HepG2 (cell line): ENCODE data around the gene ALDOA. TPM values are rescaled to one million over a fixed set of nuclear protein-coding genes. Genes with fewer than 3 reads are reported as not detected.

Source experiments
- AKAP8 ChIP-seq: sonication (generic); formaldehyde crosslinking; IDR thresholded peaks from 2 replicates; pipeline ENCODE4 v1.5.1; 2020; ENCODE audit warnings: mild to moderate bottlenecking, missing genetic modification reagents
- ELF4 ChIP-seq: sonication (generic); formaldehyde crosslinking; IDR thresholded peaks from 2 replicates; pipeline ENCODE4 v1.5.0; 2020; ENCODE audit warnings: missing genetic modification reagents, mild to moderate bottlenecking, moderate library complexity, borderline replicate concordance
- HIVEP1 ChIP-seq: sonication (generic); formaldehyde crosslinking; IDR thresholded peaks from 2 replicates; pipeline ENCODE4 v1.4.0; 2020; ENCODE audit warnings: mild to moderate bottlenecking, missing genetic modification reagents
- KDM4B ChIP-seq: sonication (generic); formaldehyde crosslinking; IDR thresholded peaks from 2 replicates; pipeline ENCODE4 v1.4.0; 2020; ENCODE audit warnings: missing genetic modification reagents
- KMT2A ChIP-seq: sonication (generic); formaldehyde crosslinking; IDR thresholded peaks from 2 replicates; pipeline ENCODE4 v1.4.0; 2020; ENCODE audit warnings: missing genetic modification reagents
- MEIS2 ChIP-seq: sonication (generic); formaldehyde crosslinking; IDR thresholded peaks from 2 replicates; pipeline ENCODE4 v1.9.0; 2021; ENCODE audit warnings: mild to moderate bottlenecking, missing genetic modification reagents
- MLLT10 ChIP-seq: sonication (generic); formaldehyde crosslinking; IDR thresholded peaks from 2 replicates; pipeline ENCODE4 v1.4.0; 2020; ENCODE audit warnings: missing genetic modification reagents
- MXD4 ChIP-seq: IDR thresholded peaks from 2 replicates; pipeline ENCODE4 v1.6.1; 2016; ENCODE audit warnings: mild to moderate bottlenecking, missing biosample characterization, missing genetic modification reagents
- MZF1 ChIP-seq: sonication (generic); formaldehyde crosslinking; IDR thresholded peaks from 2 replicates; pipeline ENCODE4 v1.8.1; 2023; ENCODE audit warnings: mild to moderate bottlenecking, missing genetic modification reagents, borderline replicate concordance
- NCOR1 ChIP-seq: fragments of 200-600 bp; sonication (generic); IDR thresholded peaks from 2 replicates; pipeline ENCODE4 v1.7.0; 2017; ENCODE audit warnings: antibody characterized with exemption, low read length, borderline replicate concordance
- NONO ChIP-seq, 2 experiments: fragments of 450-650 bp in 1 of 2; sonication (generic) in 1 of 2; formaldehyde crosslinking in 1 of 2; IDR thresholded peaks in 1 of 2; conservative IDR thresholded peaks in 1 of 2; 2 replicates each; pipeline versions ENCODE4 v1.6.1 to v1.8.0; 2017 to 2022; ENCODE audit warnings: mild to moderate bottlenecking in 1 of 2, missing genetic modification reagents in 1 of 2, moderate library complexity in 1 of 2
- NPAS2 ChIP-seq: sonication (generic); formaldehyde crosslinking; IDR thresholded peaks from 2 replicates; pipeline ENCODE4 v1.8.0; 2022; ENCODE audit warnings: mild to moderate bottlenecking, missing genetic modification reagents, borderline replicate concordance
- PAX8 ChIP-seq: sonication (generic); formaldehyde crosslinking; IDR thresholded peaks from 2 replicates; pipeline ENCODE4 v1.8.0; 2022; ENCODE audit warnings: mild to moderate bottlenecking, missing genetic modification reagents, borderline replicate concordance
- ZBTB1 ChIP-seq: sonication (generic); formaldehyde crosslinking; IDR thresholded peaks from 2 replicates; pipeline ENCODE4 v1.4.0; 2020; ENCODE audit warnings: missing genetic modification reagents, borderline replicate concordance
- ZFP82 ChIP-seq: sonication (generic); formaldehyde crosslinking; IDR thresholded peaks from 2 replicates; pipeline ENCODE4 v1.5.1; 2020; ENCODE audit warnings: mild to moderate bottlenecking, missing genetic modification reagents, borderline replicate concordance
- ZNF24 ChIP-seq: fragments of 450-650 bp; IDR thresholded peaks from 2 replicates; pipeline ENCODE4 v1.6.1; 2017; ENCODE audit warnings: antibody characterized with exemption, mild to moderate bottlenecking
- ZNF30 ChIP-seq: sonication (generic); formaldehyde crosslinking; IDR thresholded peaks from 2 replicates; pipeline ENCODE4 v1.5.0; 2020; ENCODE audit warnings: mild to moderate bottlenecking, missing genetic modification reagents
- ZNF337 ChIP-seq: sonication (generic); formaldehyde crosslinking; IDR thresholded peaks from 2 replicates; pipeline ENCODE4 v1.5.1; 2020; ENCODE audit warnings: missing genetic modification reagents, low read depth, mild to moderate bottlenecking, borderline replicate concordance
- ZNF34 ChIP-seq: sonication (generic); formaldehyde crosslinking; IDR thresholded peaks from 2 replicates; pipeline ENCODE4 v1.4.0; 2020; ENCODE audit warnings: mild to moderate bottlenecking, missing genetic modification reagents, borderline replicate concordance
- ZNF609 ChIP-seq: sonication (generic); formaldehyde crosslinking; IDR thresholded peaks from 2 replicates; pipeline ENCODE4 v1.4.0; 2020; ENCODE audit warnings: mild to moderate bottlenecking, missing genetic modification reagents, borderline replicate concordance
- ZNF616 ChIP-seq: sonication (generic); formaldehyde crosslinking; IDR thresholded peaks from 2 replicates; pipeline ENCODE4 v1.5.0; 2020; ENCODE audit warnings: low read depth, mild to moderate bottlenecking, missing genetic modification reagents
- ZNF788 ChIP-seq: sonication (generic); formaldehyde crosslinking; IDR thresholded peaks from 2 replicates; pipeline ENCODE4 v1.5.0; 2020; ENCODE audit warnings: mild to moderate bottlenecking, missing genetic modification reagents, borderline replicate concordance
- ZNF891 ChIP-seq: sonication (generic); formaldehyde crosslinking; IDR thresholded peaks from 2 replicates; pipeline ENCODE4 v1.5.0; 2020; ENCODE audit warnings: mild to moderate bottlenecking, missing genetic modification reagents
- polyA plus RNA-seq, 8 experiments: library from polyadenylated mRNA; depleted of rRNA in 3 of 8; stranded (reverse) in 7 of 8; unstranded in 1 of 8; fragments of >200 nt; fragmentation: Illumina TruSeq in 4 of 8; extraction: Trizol in 4 of 8; gene quantifications; 2 replicates each; pipeline versions ENCODE4 v1.2.1 to v1.2.3, GENCODE V29; 2011 to 2016; ENCODE audit warnings: low read depth in 4 of 8, missing spikeins in 1 of 8, mixed read lengths in 1 of 8; ENCODE audit not compliant: insufficient read depth in 1 of 8
- total RNA-seq, 5 experiments: library from RNA; depleted of rRNA; stranded (reverse); fragments of >200 nt; fragmentation: Illumina TruSeq; extraction: Trizol; gene quantifications; 2 replicates each; pipeline ENCODE4 v1.2.3, GENCODE V29; 2016; ENCODE audit warnings: low read depth in 1 of 5
- TF ChIP-seq, protein P1 (sequence below): sonication (generic); formaldehyde crosslinking; IDR thresholded peaks from 2 replicates; pipeline ENCODE4 v1.8.0; 2022; ENCODE audit warnings: missing genetic modification reagents, mild to moderate bottlenecking, borderline replicate concordance

Gene ALDOA
- total and polyA plus RNA-seq, 2 of the 13 experiments (the other 11 are each of a cell fraction or from before 2014, with no cell fraction given), result 925 to 1,884 TPM

- TF ChIP-seq MZF1 (CRISPR knock-in tag) (no peak), ZBTB1 (no peak), KMT2A (CRISPR knock-in tag) (peak; percentile 20; the same call in 1 of the 2 replicates), NONO (IDR thresholded peaks at IDR 0.05) (no peak), NONO (CRISPR knock-in tag; conservative IDR thresholded peaks at IDR 0.05) (peak; percentile 90), HIVEP1 (CRISPR knock-in tag) (peak; percentile 81), MXD4 (CRISPR knock-in tag) (no peak), KDM4B (no peak), ZNF891 (CRISPR knock-in tag) (peak; percentile 73; the same call in 1 of the 2 replicates), NCOR1 (no peak), MEIS2 (CRISPR knock-in tag) (no peak; the same call in 1 of the 2 replicates), ZNF788 (CRISPR knock-in tag) (peak; percentile 53; the same call in 1 of the 2 replicates), ZNF337 (0 out of 2 replicates have a peak, but pooled peaks have one; percentile 47), ZNF34 (no peak), MLLT10 (no peak), ZFP82 (no peak), AKAP8 (CRISPR knock-in tag) (peak; percentile 51; the same call in 1 of the 2 replicates), ZNF30 (no peak), ZNF616 (CRISPR knock-in tag) (no peak), NPAS2 (no peak), ZNF609 (CRISPR knock-in tag) (peak; percentile 16; the same call in 1 of the 2 replicates), ELF4 (CRISPR knock-in tag) (no peak), PAX8 (CRISPR knock-in tag) (0 out of 2 replicates have a peak, but pooled peaks have one; percentile 19), ZNF24 (no peak)
- TF ChIP-seq, protein P1, sequence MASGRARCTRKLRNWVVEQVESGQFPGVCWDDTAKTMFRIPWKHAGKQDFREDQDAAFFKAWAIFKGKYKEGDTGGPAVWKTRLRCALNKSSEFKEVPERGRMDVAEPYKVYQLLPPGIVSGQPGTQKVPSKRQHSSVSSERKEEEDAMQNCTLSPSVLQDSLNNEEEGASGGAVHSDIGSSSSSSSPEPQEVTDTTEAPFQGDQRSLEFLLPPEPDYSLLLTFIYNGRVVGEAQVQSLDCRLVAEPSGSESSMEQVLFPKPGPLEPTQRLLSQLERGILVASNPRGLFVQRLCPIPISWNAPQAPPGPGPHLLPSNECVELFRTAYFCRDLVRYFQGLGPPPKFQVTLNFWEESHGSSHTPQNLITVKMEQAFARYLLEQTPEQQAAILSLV, result peak; percentile 86; the same call in 1 of the 2 replicates
These were observed 46.9 kb downstream of the ALDOA start (continued) for GRCh38 chr16:30112197-30113030.
